ENCODE results near the gene ADRA2C.

GRCh38 chr4:3781193-3781886, 15.2 kb downstream of the ADRA2C start:
- TF ChIP-seq SIN3A (IDR thresholded peaks at IDR 0.05; ENCODE audit: borderline replicate concordance, insufficient read depth, low read depth, low read length), result no peak
- TF ChIP-seq, protein P1, sequence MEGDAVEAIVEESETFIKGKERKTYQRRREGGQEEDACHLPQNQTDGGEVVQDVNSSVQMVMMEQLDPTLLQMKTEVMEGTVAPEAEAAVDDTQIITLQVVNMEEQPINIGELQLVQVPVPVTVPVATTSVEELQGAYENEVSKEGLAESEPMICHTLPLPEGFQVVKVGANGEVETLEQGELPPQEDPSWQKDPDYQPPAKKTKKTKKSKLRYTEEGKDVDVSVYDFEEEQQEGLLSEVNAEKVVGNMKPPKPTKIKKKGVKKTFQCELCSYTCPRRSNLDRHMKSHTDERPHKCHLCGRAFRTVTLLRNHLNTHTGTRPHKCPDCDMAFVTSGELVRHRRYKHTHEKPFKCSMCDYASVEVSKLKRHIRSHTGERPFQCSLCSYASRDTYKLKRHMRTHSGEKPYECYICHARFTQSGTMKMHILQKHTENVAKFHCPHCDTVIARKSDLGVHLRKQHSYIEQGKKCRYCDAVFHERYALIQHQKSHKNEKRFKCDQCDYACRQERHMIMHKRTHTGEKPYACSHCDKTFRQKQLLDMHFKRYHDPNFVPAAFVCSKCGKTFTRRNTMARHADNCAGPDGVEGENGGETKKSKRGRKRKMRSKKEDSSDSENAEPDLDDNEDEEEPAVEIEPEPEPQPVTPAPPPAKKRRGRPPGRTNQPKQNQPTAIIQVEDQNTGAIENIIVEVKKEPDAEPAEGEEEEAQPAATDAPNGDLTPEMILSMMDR (IDR thresholded peaks at IDR 0.05), result no peak
- TF ChIP-seq POLR2AphosphoS5 (IDR thresholded peaks at IDR 0.05; ENCODE audit: low read depth, low read length), result no peak
- TF ChIP-seq REST (IDR thresholded peaks at IDR 0.05; ENCODE audit: insufficient read depth in 1 of 2, low read depth in 2 of 2, low read length in 1 of 2), result no peak

Data from Panc1 (cell line).